Effector memory CD4-positive, alpha-beta T cell (primary cell): ENCODE data around the gene UNC13C.

ENCODE experiments used
- DNase-seq, 3 donors: peaks; one replicate each; pipeline ENCODE4 v3.0.0-alpha.2; 2020
- H3K27ac ChIP-seq: 2 replicates; pipeline ENCODE4 v1.7.0; 2013; ENCODE audit warnings: mild to moderate bottlenecking, low read length, moderate library complexity; ENCODE audit not compliant: insufficient read depth, poor library complexity, severe bottlenecking
- H3K27me3 ChIP-seq: replicated peaks from 2 replicates; pipeline ENCODE4 v1.7.0; 2013; ENCODE audit warnings: mild to moderate bottlenecking, low read length; ENCODE audit not compliant: insufficient read depth, control insufficient read depth, poor library complexity, severe bottlenecking
- H3K36me3 ChIP-seq: 2 replicates; pipeline ENCODE4 v1.7.0; 2013; ENCODE audit warnings: mild to moderate bottlenecking, low read length, moderate library complexity; ENCODE audit not compliant: control insufficient read depth, insufficient read depth
- H3K4me1 ChIP-seq: 2 replicates; pipeline ENCODE4 v1.7.0; 2013; ENCODE audit warnings: low read length, mild to moderate bottlenecking; ENCODE audit not compliant: control insufficient read depth, insufficient read depth, poor library complexity, severe bottlenecking
- H3K4me3 ChIP-seq: 2 replicates; pipeline ENCODE4 v1.7.0; 2013; ENCODE audit warnings: low read length, low read depth, mild to moderate bottlenecking; ENCODE audit not compliant: insufficient read depth, poor library complexity, severe bottlenecking
- H3K9me3 ChIP-seq: 2 replicates; pipeline ENCODE4 v1.7.0; 2013; ENCODE audit warnings: mild to moderate bottlenecking, low read length, moderate library complexity; ENCODE audit not compliant: control insufficient read depth

The UNC13C gene

GRCh38 chr15:53979051-53979788 is 979 bp downstream of the UNC13C start:
- no peak overlapping the region for H3K27ac ChIP-seq
- H3K4me3 ChIP-seq: no peak overlapping the region
- H3K4me1 ChIP-seq: no peaks in the 10 kb centered on the region
- no peaks in the 10 kb centered on the region for H3K36me3 ChIP-seq
- no peaks in the 10 kb centered on the region for H3K27me3 ChIP-seq
- no peaks in the 10 kb centered on the region for H3K9me3 ChIP-seq
- no peak for DNase-seq

- no peaks in the 10 kb centered on the region for H3K9me3 ChIP-seq
- no peak overlapping the region for H3K4me3 ChIP-seq
- no peak for DNase-seq
- no peak overlapping the region for H3K27ac ChIP-seq
- no peaks in the 10 kb centered on the region for H3K36me3 ChIP-seq
- H3K27me3 ChIP-seq: no peaks in the 10 kb centered on the region
- no peaks in the 10 kb centered on the region for H3K4me1 ChIP-seq
Observed at GRCh38 chr15:53980021-53980420, 1.8 kb downstream of the UNC13C start.

- Histone ChIP-seq H3K4me3 (no peak overlapping the region), H3K27me3 (no peaks in the 10 kb centered on the region), H3K36me3 (no peaks in the 10 kb centered on the region), H3K4me1 (no peaks in the 10 kb centered on the region), H3K27ac (no peak overlapping the region), H3K9me3 (no peaks in the 10 kb centered on the region)
- no peak for DNase-seq
Observed at GRCh38 chr15:53982071-53982680, 3.9 kb downstream of the UNC13C start.

GRCh38 chr15:53982876-53983275 is 4.6 kb downstream of the UNC13C start:
- no peaks in the 10 kb centered on the region for H3K27me3 ChIP-seq
- H3K9me3 ChIP-seq: no peaks in the 10 kb centered on the region
- H3K27ac ChIP-seq: no peak overlapping the region
- DNase-seq: no peak
- H3K4me1 ChIP-seq: no peaks in the 10 kb centered on the region
- H3K36me3 ChIP-seq: no peaks in the 10 kb centered on the region
- H3K4me3 ChIP-seq: no peak overlapping the region

GRCh38 chr15:53984221-53984620 is 6.0 kb downstream of the UNC13C start:
- H3K9me3 ChIP-seq: no peaks in the 10 kb centered on the region
- no peak for DNase-seq
- H3K27me3 ChIP-seq: no peaks in the 10 kb centered on the region
- H3K27ac ChIP-seq: no peak overlapping the region
- no peaks in the 10 kb centered on the region for H3K4me1 ChIP-seq
- no peaks in the 10 kb centered on the region for H3K36me3 ChIP-seq
- no peak overlapping the region for H3K4me3 ChIP-seq

GRCh38 chr15:53985562-53985961 is 7.3 kb downstream of the UNC13C start:
- no peak overlapping the region for H3K27ac ChIP-seq
- no peak for DNase-seq

GRCh38 chr15:53987480-53987879 is 9.2 kb downstream of the UNC13C start:
- Histone ChIP-seq H3K27ac (no peak overlapping the region), H3K36me3 (no peaks in the 10 kb centered on the region), H3K4me3 (no peak overlapping the region), H3K9me3 (no peaks in the 10 kb centered on the region), H3K27me3 (no peaks in the 10 kb centered on the region), H3K4me1 (no peaks in the 10 kb centered on the region)
- no peak for DNase-seq

More at GRCh38 chr15:53985562-53985961, 7.3 kb downstream of the UNC13C start:
- Histone ChIP-seq H3K27me3 (no peaks in the 10 kb centered on the region), H3K9me3 (no peaks in the 10 kb centered on the region), H3K4me3 (no peak overlapping the region), H3K36me3 (no peaks in the 10 kb centered on the region), H3K4me1 (no peaks in the 10 kb centered on the region)

GRCh38 chr15:54007256-54007655 is 29.0 kb downstream of the UNC13C start:
- Histone ChIP-seq H3K4me1 (no peaks in the 10 kb centered on the region), H3K27ac (no peak overlapping the region), H3K36me3 (no peaks in the 10 kb centered on the region), H3K27me3 (no peaks in the 10 kb centered on the region), H3K4me3 (no peak overlapping the region), H3K9me3 (no peaks in the 10 kb centered on the region)
- DNase-seq: no peak

- Histone ChIP-seq H3K4me3 (no peak overlapping the region), H3K9me3 (no peaks in the 10 kb centered on the region), H3K27me3 (no peaks in the 10 kb centered on the region), H3K36me3 (no peaks in the 10 kb centered on the region), H3K27ac (no peak overlapping the region), H3K4me1 (no peaks in the 10 kb centered on the region)
- no peak for DNase-seq
Observed at GRCh38 chr15:54011656-54012055, 33.4 kb downstream of the UNC13C start.

GRCh38 chr15:54014067-54014655 is 35.9 kb downstream of the UNC13C start:
- Histone ChIP-seq H3K36me3 (no peaks in the 10 kb centered on the region), H3K27ac (no peak overlapping the region), H3K4me1 (no peaks in the 10 kb centered on the region), H3K27me3 (no peaks in the 10 kb centered on the region), H3K9me3 (no peaks in the 10 kb centered on the region), H3K4me3 (no peak overlapping the region)
- no peak for DNase-seq
